Right kidney (tissue), 1 donor: ENCODE results near the gene UBL7.

ENCODE experiments used
- DNase-seq: peaks from one replicate; pipeline ENCODE4 v3.0.0-alpha.2; 2016

The UBL7 gene

DNA sequence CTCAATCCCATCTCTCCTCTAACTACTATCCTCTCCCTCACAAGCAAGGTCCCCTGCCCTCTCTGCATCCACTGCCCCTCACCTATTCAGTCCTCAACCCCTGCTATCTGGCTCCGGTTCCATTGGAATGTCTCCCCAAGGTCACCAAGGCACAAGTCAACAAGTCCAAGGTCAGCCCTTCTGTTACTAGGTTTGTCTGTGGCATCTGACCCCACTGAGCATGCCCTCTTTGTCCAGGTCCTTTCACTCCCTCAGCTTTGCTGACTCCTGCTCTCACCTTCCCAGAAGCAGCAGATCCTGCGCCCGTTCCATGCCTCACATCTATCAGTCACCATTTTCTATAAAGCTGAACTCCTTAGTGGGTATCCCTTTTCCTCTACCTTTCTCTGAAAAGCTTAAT is 18.9 kb downstream of the UBL7 start:
- DNase-seq = no peak

DNA sequence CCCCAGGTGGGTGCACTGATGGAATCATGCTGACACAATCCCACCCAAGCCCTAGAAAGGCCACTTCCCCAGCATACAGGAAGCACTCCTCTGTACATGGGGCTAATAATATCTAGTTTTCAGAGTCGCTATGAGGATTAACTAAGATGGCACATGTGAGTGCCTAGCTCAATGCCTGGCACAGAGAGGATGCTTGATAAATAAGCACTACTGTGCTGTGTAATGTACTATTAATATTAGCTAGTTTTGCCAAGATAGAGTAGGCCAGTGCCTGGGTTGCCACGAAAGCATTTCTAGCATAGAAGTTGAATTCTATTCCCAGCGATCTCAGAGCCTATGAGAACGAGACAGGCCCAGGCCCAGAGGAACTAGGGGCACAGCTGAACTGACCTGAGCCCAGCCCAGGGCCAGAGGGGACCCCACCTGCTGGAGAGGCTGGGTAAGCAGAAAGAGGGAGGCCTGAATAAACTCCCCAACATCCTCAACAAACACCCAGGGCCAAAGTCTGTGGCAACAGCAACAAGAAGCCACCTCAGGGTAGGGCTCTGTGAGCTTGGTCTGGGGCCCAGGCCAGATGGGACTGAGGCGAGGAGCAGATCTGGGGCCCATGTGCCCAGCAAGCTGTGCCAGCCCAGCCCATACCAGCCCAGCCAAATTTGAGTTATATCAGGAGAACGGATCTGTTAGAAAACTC is 19.6 kb downstream of the UBL7 start:
- DNase-seq = no peak

DNA sequence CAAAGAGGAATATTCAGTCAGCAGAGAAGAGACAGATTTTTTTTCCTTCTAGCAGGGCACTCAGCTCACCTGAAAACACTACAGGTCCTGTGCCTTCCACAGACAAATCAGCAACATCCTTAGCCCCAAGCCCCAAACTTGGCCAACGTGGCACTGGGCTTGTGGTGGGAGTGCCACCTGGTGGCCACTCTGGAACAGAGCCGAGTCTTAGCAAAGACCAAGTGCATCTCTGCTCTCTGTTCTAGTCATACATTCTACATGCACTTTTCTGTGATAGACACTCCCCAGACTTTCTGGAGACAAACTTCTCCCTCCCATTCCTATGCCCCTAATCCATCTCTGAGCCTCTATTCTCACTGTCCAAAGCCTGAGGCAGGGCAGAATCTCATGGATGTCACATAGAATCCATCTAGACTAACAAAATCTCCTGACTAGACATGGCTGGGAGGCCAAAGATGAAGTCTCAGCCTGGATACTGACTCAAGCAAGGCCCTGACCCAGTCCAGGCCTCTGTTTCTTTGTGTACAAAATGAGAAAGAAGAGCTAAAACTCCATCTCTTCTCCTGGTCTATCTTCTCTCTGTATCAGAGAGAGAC is 22.1 kb downstream of the UBL7 start:
- no peak for DNase-seq

DNA sequence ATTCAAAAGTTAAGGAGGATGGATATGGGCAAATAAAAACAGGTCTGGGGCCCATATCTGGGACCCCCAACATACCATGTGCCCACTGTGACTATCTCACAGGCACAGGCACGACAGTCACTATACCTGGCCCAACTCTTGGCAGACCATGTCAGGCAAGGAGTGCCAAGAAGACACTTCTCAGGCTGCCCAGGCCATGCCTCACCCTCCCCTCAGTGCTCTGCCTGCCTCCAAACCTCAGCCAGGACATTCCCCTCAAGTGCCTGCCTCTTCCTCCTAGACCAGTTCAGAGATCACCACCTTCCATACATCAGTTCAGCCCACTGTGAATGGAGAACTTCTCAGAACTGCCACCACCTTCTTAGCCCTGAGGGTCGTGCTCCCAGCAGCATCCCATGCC is 22.8 kb downstream of the UBL7 start:
- DNase-seq = no peak

DNA sequence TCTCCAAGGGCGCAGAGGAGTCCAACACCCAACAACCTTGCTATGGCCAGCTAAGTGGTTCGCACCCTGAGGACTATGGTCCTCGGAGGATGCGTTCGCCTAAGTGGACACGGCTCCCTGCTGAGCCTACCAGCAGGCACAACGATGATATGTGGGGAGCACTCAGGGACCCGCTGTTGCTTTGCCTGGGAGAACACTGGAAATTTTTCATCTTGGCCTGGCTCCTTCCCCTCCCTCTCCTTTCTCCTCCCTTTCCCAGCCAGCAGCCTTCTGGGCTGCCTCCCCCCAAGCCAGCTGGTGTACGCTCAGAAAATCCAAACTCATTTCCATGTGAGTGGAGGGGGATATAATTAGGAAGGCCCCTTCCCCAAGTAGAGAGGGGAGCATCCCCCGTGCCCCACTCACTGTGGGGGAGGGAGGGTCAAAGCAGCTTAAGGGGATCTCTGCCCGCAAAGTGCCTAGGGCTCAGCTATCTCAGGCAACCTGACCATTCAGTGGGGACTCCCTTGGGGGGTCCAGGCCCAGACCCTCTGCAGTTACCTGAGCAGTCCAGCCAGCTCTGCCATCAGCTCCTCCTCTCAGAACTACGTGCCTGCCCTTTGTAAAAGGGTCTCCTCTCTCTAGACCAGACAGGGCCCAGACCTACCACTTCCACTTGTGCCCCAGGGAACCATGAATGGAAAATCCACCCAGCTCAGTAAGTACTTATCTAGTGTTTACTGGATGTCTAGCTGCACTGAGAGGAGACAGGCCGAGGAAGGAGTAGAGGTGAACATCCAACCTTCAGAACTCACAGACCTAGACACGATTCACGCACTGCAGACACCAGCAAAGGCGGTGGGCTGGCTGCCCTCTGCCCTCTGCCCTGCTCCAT is 26.5 kb downstream of the UBL7 start:
- no peak for DNase-seq

DNA sequence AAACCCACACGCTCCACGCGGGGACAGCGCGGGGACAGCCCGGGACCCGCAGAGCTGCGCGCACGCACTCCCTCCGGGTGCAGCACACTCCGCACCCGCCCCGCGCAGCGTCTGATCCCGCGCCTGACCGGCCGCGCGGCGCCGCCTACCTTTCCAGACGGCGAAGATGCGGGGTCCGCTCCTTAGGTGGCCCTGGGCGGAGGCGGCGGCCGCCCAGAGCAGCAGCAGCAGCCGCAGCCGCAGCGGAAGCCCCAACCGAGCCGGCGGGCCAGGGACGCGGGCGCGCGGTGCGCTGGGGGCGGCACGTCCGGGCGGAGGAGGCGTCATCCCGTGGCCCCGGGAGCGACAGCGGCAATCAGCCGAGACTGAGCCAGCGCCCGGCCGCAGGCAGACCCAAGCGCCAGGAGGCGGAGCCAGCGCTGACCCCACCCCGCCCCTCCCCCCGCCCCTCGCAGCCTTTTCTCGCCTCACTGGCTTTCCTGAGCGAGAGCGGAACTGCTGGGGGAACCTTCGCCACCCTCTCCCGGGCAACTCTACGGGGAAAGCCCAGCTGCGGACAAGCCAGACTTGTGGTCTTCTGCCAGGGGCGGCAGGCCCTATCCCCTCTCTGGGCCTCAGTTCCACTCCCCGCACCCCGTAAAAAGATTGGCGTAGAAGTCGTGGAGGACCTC is 27.2 kb downstream of the UBL7 start, which contains the start of gene SEMA7A:
TSS of gene SEMA7A (minus strand) at position 367 of the 671 bp plus-strand sequence. CDS start at position 327, 40 bp downstream.
- peak; percentile 85 for DNase-seq

DNA sequence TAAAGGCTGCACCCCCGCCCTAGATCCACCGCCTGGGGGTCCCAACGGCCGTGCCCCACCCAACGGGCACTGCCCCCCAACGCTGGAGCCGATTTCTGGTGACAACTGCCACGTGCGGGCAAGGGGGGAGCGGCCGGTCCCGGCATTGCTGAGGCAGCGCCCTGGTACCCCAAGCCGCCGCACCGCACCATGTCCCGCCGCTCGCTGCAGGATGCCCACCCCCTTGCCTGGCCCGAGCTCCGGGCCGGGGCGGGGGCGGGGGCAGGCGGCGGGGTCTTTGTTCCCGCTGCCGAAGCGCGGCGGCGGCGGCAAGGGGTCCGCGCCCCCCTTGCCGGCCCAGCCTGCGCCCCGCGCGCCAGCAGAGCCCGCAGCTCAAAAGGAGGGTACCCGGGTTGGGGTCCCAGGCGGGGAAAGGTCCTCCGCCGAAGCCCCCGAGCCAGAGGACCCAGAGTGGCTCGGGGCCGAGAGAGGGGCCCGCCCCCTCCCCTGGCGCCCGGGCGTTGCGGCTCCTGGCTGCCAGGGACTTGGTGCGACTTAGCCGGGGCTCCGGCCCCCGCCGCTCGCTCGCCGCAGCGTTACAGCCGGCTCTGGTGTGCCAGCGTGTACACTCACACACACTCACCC is 27.9 kb downstream of the UBL7 start:
- no peak for DNase-seq

DNA sequence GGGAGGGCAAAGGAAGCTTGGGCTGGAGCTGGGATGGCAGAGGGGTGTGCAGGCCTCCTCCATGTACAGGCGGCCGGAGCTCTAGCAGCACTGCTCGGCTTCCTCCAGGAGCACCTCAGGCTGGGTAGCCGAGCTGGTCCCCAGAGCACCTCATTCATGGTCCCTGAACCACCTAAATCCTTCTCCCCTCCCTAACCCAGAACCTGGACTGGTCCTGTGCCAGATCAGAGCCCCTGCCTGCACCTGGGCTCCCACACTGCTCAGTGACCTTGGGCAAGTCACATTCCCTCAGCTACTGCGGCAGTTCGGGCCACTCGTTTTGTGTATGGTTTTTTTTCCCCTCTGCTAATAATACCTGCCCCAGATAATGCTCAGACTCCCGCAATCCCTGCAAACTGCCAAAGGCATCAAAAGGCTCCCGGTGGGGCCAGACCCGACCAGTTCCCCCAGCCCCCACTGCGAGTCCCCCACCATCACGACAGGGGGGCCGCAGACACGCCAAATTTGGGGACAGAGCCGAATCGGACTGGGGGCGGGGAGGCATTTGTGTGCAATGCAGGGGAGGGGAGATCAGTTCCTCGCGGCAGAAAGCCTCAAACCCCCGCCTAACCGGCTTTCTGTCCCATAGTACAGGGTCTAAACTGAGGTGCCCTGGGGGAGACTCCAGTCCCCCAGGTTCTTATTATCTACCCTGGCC is 28.5 kb downstream of the UBL7 start:
- DNase-seq = no peak

DNA sequence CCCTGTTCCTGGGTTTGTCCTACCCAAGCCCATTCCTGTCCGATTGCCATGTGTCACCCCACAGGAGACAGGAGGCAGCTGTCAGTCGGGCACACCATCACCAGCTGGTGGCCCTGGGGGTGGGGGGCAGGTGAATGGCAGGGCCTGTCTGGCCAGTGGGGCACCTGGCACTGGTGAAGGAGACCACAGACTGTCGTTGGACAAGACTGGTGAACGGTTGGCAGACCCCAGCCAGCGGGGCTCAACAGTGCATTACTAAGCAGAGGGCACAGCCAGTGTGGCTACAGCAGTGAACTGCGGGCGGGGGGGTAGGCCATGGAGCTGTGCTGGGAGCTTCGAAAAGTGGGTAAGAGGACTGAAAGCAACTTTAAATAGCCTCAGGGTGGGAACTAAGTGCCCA is 29.3 kb downstream of the UBL7 start:
- no peak for DNase-seq

DNA sequence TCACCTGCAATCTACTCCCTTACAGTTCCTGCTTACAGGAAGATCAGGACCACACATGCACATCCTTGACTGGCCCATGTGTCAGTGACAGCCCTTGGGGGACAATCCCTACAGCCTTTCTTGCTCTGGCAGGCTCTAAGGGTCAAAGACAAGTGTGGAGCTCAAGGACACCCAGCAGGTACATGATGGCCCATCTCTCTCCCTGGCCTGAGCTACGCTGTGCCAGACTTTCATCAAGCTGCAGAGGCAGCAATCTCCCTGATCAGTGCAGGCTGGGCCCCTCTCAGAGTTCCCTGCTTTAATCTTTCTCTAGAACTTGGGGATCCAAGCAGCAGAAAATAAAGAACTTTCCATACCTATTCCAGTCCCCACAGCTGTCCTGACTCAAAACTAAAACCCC is 29.8 kb downstream of the UBL7 start:
- DNase-seq = no peak

DNA sequence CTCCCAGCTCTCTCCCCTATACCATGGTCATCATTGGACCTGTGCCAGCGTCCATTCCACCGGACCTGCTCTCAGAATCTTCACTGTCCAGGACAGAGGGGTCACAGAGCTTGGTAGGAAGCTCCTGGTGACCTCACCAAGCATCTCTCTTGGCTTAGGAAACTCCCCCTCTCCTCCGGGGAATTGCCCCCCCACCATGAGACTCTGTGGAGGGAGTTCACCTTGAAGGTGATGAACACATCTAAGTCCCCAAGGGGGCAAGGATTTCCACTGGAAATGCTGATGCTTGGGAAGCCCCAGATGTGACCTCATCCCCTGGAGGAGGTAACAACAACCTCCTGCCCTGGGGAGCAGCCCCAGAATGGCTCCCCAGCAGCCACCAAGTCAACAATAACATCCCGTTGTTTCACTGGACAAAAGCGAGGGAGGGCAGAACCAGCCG is 30.4 kb downstream of the UBL7 start:
- DNase-seq = no peak

DNA sequence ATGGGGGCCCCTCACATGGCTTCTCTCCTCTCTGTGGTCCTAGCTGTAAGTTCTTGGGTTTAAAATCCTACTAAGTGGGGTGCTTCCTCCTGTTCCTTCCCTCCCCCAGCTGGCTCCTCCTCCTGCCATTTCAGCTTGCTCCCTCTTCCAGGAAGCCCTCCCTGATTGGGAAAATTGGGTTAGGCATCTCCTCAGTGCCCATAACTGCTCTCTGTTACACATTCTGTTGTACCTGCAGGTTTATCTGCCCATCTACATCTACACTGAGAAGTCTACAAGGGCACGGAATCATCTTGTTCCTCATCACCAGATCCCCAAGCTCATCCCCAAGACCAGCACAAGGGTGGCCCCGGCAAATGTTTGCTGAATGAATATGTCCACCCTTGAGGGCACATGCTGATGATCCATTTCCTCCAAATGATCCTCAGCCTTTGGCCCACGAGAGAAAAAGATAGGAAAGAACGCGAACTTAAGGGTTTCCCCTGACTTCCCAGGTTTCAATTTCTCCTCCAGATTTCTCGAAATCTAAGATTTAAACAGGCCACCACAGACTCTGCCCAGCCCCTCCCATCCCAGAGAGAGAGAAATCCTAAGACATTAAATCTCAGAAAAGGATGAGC is 31.1 kb downstream of the UBL7 start:
- DNase-seq = no peak

DNA sequence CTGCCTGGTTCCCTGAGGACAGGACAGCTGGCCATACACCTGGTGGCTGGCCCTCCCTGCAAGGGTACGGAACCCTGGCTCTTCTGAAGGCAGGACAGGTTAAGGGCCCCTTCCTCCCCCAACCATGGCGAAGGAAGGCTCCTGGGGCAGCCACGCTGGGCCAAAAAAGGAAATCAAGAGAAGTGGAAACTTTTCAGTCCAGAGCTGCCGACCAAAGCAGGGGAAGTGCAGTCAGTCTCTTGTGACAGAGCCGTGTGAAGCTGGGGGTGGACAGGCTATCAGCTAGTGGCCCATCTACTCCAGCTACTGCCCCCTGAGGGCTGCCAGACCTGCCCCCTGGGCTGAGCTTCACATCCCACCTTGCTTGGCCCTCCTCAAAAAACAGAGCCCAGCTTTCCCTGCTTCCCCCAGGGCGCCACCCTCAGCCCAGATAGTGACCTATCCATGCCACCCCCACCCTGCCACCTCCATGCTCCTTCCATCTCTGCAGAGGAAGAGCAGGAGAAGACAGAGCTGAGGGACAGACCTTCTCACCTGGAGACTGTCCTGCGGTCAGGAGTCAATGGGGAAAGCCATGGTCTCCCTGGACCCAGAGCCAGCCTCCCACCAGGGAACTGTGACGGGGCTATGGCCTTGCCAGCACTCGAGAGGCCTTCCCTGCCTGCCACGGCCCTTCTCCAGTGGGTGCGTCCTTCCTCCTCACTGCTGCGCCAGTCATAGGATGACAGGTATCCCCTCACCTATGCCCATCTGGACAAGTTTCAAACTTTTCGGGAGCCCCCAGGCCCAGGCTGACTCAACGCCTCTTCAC is 31.8 kb downstream of the UBL7 start:
- DNase-seq = no peak

DNA sequence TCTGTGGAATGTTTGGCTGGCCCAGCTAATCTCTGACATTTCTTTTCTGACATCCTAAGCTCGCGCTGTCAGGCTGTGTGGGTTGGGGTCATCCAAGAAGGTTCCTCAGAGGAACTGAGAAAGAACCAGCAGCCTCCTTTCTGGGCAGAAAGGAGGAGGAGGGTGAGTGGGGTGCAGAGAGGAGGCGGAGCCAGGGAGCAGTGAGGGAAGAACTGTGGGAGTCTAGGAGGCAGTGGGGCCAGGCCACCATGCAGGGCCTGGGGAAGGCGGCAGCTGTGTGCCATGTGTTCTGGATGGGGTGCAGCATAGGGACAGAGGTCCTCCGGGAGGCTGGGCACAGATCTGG is 32.5 kb downstream of the UBL7 start:
- no peak for DNase-seq

DNA sequence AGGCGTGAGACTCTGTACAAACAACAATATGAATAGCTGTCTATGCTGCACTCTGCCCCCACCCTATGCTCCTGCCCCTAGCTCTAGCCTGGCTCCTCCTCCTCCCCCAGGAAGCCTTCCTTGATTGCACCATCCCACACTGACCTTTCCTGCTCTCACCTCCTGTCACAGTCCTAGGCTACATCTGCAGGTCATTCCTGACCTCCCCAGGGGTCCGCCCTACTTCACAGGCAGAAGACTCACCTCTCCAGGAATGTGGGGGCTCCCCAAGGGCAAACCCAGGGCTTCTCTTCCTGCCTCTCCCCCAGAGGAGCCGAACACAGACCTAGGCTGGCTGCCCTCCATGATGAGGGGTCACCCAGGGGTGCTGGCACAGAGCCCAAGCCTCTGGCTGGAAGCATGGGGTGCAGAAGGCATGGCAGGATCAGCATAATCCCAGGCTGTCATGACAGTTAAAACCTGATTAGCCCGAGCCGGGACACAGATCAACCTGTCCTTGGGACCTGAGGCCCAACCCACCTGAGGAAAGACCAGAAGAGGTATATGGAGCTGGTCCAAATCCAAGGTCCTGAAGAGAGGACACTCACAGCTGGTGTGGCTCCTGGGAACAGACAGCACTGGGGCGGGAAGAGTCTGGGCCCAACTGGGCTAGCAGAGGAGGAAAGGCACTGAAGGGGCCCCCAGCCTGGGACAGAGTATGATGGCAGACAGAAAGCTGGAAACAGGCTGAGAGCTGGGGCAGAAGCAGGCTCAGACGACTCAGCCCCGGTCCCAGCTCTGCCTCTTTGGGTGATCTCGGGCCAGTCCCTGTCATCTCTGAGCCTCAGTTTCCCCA is 33.1 kb downstream of the UBL7 start:
- DNase-seq = no peak

DNA sequence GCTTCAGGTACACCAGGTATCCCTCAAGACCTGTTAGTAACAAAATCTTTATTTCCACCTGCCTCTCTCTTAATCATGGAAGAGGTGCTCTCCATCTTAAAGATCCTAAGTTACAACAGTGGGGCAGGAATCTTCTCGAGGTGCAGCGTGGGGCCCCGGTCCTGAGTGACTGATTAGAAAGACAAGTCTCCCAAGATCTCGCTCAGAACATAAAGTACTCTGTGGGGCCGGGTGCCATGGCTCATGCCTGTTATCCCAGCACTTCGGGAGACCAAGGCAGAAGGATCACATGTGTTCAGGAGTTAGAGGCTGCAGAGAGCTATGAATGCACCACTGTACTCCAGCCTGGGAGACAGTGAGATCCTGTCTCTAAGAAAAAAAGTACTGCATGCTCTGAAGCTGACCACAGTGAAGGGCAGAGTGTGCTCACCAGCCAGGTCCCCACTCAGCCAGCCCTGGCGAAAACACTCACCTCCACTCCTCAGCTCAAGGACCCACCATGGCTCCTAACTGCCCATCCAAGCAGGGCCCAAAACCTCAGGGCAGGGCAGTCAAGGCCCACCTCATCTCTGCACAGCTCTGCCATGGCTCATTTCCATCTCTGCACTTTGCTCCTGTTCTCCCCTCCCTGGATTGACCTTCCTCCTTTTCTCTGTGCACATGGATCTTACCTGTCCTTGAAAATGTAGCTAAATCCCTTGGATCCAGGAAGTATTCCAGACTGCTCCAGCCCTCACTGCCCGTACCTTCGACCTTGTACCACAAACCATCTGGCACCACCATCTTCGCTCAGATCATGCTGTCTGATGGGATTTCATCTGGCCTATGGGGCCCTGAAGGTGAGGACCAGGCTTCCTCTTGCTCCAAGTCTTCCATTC is 34.3 kb downstream of the UBL7 start:
- DNase-seq = no peak

DNA sequence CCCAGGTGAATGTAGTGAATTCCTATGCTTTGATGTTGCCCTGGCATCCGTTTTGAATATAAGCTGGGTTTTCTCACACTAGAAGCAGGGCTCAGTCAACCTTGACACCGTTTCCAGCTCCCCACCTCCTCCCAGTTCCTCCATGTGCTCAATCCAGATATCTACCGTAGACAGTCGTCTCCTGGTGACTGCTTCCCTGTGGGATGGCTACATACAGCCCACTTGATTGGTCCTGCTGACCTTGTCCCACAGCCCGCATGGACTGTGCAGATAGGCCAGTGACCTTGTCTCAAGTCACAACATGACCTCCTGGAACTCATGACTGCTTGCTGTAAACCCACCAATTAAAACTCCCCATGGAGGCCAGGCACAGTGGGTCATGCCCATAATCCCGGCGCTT is 35.3 kb downstream of the UBL7 start:
- no peak for DNase-seq

DNA sequence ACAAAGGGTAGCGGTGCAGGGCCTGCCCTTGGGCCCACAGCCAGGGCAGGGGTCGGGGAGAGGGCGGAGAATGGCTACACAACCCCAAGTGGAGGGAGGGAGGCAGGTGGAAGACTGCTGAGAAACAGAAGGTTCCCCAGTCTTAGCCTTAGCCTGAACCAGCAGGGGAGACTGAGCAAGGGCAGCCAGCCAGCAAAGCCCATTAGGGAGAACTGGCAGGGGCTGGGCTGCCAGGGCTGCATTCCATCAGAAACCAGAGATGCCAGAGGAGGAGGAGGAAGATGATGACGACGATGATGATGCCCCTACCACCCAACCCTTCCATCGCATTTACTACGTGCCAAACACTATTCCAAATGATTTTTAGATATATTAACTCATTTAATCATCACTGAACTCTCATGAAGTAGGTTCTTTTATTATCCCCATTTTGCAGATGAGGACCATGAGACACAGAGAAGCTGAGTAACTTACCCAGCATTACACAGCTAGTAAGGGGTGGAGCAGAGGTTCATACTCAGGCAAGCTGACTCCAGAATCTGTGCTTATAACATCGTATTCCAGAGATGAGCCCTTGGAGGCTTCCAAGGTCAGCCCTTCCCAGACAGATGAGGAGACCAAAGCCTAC is 35.9 kb downstream of the UBL7 start:
- DNase-seq = no peak
